HG03025 (cell line): ENCODE results near the gene NDST3.
"Not testable (repeated sequence)": the region's sequence is repeated elsewhere in the genome, so short reads cannot be mapped to it uniquely, and the experiment has no call there.

Source experiments
- ATAC-seq: cut with Tn5 transposase; IDR thresholded peaks from one replicate; pipeline ENCODE4 v1.9.1; 2021; ENCODE audit warnings: mild to moderate bottlenecking, moderate library complexity; ENCODE audit not compliant: unreplicated experiment, low FRiP score

Gene NDST3

DNA sequence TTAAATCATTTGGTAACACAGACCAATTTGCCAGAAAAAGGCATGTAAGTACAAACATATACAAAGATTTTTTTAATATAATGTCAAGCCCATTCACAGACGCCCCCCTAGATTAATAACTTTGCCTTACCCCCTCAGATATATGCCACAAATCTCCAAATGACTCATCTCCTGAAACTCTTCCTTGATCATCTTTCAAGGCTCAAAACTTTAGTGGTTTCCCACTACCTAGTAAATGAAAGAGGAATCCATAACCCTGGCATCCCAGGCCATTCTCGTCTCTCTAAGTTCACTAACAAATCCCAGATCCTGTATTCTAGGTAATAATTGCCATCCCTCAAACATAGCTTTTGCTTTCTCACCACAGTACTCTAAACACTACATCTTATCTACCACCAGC is 256.7 kb downstream of the NDST3 start:
- ATAC-seq, result no peak

DNA sequence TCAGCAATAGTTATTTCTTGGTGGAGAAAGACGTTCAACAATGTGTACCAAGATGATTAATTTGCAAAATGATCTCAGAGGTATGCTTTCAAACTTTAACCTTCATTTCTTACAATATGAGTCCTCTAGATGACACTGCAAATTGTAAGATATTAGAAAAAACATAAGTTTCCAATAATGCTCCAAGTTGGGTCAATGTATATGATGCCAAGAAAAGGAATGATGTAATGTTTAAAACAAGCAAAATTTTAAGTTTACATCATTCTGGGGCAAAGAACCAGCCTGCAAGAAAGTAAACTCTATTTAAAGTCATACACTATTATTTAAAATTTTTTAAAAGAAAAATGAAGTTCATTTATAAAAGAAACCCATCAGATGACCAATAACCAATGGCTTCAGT is 262.4 kb downstream of the NDST3 start:
- no peak for ATAC-seq

DNA sequence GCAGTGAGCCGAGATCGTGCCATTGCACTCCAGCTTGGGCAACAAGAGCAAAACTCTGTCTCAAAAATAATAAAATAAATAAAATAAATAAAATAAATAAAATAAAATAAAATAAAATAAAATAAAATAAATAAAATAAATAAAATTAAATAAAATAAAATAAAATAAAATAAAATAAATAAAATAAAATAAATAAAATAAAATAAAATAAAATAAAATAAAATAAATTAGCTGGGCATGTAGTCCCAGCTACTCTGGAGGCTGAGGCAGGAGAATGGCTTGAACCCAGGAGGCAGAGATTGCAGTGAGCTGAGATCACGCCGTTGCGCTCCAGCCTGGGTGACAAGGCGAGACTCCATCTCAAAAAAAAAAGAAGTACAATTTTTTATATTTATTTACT is 265.3 kb downstream of the NDST3 start:
- not testable (repeated sequence) for ATAC-seq

DNA sequence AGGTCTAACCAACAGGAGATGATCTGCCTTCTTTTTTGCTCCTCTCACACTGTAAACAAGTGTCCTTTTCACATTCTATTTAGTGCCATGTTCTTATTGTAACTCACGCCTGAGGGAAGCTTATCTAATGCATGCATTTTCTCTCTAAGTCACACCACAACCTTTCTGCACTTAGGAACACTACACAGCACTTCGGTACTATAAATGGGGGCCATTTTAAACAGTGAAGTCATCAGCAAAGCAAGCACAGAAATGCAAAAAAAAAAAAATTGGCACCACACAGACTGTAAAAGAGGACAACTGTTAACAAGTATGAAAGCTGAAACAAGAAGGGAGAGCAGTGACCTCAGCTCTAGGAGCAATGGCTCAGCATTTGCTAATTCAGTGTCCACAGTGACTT is 273.4 kb downstream of the NDST3 start:
- no peak for ATAC-seq
